ENCODE results near the gene ANKRD10.

GRCh38 chr13:110883542-110883941, 31.3 kb downstream of the ANKRD10 start:
- no peak for TF ChIP-seq CTCF (IDR thresholded peaks at IDR 0.05)
- no peak for TF ChIP-seq POLR2A (IDR thresholded peaks at IDR 0.05)

Data from heart left ventricle (tissue), 13 donors.